K562 (cell line): Measurements from ENCODE around the gene FAM240A. TPM values are rescaled to one million over a fixed set of nuclear protein-coding genes. Genes with fewer than 3 reads are reported as not detected.

ENCODE experiments used
- ATAC-seq: fragments of 200-7000 bp; cut with Tn5 transposase; 3 replicates; pipeline ENCODE4 v1.9.1; 2020; ENCODE audit warnings: moderate library complexity
- BruUV-seq: library from RNA; stranded (reverse); fragments of 400-500 nt; replicated peaks from 2 replicates; lab custom pipeline; 2021; lab: Mats Ljungman, UMichigan
- CTCF ChIA-PET: fragments of 300-600 bp; formaldehyde crosslinking; extraction: SDS; loops from one replicate; lab custom pipeline; 2021; ENCODE audit warnings: low intra/inter-chr PET ratio; lab: Yijun Ruan, JAX
- POLR2A ChIA-PET: fragments of 300-600, 350-650 bp; sonication (Branson Sonifier 250); formaldehyde crosslinking; extraction: SDS; loops from one replicate; lab custom pipeline; 2021; ENCODE audit warnings: antibody characterized with exemption, inconsistent platforms; lab: Yijun Ruan, JAX
- DNase-seq, 4 experiments: peaks; one replicate each; pipeline versions ENCODE4 v3.0.0 to v3.0.0-alpha.2; 2011 to 2018; ENCODE audit warnings: low spot score in 3 of 4, mixed read lengths in 3 of 4; ENCODE audit errors: extremely low read depth in 1 of 4
- FAIRE-seq: peaks from 2 replicates; lab custom pipeline; 2011; peaks lifted over from hg19 to GRCh38; lab: Jason Lieb, UNC
- H2AFZ ChIP-seq: 2 replicates; pipeline ENCODE4 v1.6.0; 2011; ENCODE audit warnings: low read depth, low read length, control low read depth, inconsistent platforms
- H3K27ac ChIP-seq: fragments of 200-600 bp; 3 replicates; pipeline ENCODE4 v1.8.0; 2011; ENCODE audit warnings: low read depth, mild to moderate bottlenecking, control low read depth, inconsistent platforms, low read length, moderate library complexity, mixed read lengths; ENCODE audit errors: extremely low read depth
- H3K27me3 ChIP-seq, 2 experiments: fragments of 300-600 bp in 1 of 2; 2 replicates in 1 of 2; 3 replicates in 1 of 2; pipeline versions ENCODE4 v1.6.0 to v1.8.0; 2011; ENCODE audit warnings: inconsistent platforms in 2 of 2, low read length in 2 of 2, mild to moderate bottlenecking in 1 of 2, mixed read lengths in 1 of 2, moderate library complexity in 1 of 2; ENCODE audit not compliant: control insufficient read depth in 2 of 2, insufficient read depth in 2 of 2
- H3K36me3 ChIP-seq: fragments of 300-600 bp; 3 replicates; pipeline ENCODE4 v1.8.0; 2011; ENCODE audit warnings: mild to moderate bottlenecking, low read length, inconsistent platforms; ENCODE audit not compliant: control insufficient read depth, insufficient read depth
- H3K4me1 ChIP-seq, 2 experiments: fragments of 200-600 bp in 1 of 2; replicated peaks in 1 of 2; 2 replicates in 1 of 2; 3 replicates in 1 of 2; pipeline versions ENCODE4 v1.5.1 to v1.8.0; 2011; ENCODE audit warnings: inconsistent platforms in 2 of 2, low read length in 2 of 2, mild to moderate bottlenecking in 1 of 2, mixed read lengths in 1 of 2, moderate library complexity in 1 of 2; ENCODE audit not compliant: control insufficient read depth in 2 of 2, insufficient read depth in 2 of 2
- H3K4me2 ChIP-seq: 2 replicates; pipeline ENCODE4 v1.6.1; 2011; ENCODE audit warnings: low read length, control low read depth, inconsistent platforms, mixed read lengths; ENCODE audit not compliant: insufficient read depth
- H3K4me3 ChIP-seq: fragments of 200-600 bp; sonication (generic), shearing (Covaris generic); 2 replicates; pipeline ENCODE4 v1.5.1; 2016; ENCODE audit warnings: control low read depth, inconsistent platforms
- H3K79me2 ChIP-seq: fragments of 200-600 bp; 3 replicates; pipeline ENCODE4 v1.8.0; 2011; ENCODE audit warnings: low read length, inconsistent platforms; ENCODE audit not compliant: control insufficient read depth, insufficient read depth
- H3K9ac ChIP-seq, 2 experiments: 2 replicates each; pipeline versions ENCODE4 v1.6.0 to v1.6.1; 2011; ENCODE audit warnings: low read depth in 2 of 2, low read length in 2 of 2, control low read depth in 1 of 2, inconsistent platforms in 1 of 2, mild to moderate bottlenecking in 1 of 2, mixed read lengths in 1 of 2; ENCODE audit not compliant: insufficient read depth in 1 of 2
- H3K9me1 ChIP-seq: one replicate; pipeline ENCODE4 v1.6.0; 2011; ENCODE audit warnings: inconsistent platforms, mild to moderate bottlenecking, low read length, moderate library complexity; ENCODE audit not compliant: control insufficient read depth, insufficient read depth
- H3K9me3 ChIP-seq: replicated peaks from 2 replicates; pipeline ENCODE4 v1.5.1; 2011; ENCODE audit warnings: low read depth, low read length, inconsistent platforms; ENCODE audit not compliant: control insufficient read depth, insufficient read depth
- H4K20me1 ChIP-seq: replicated peaks from 2 replicates; pipeline ENCODE4 v1.6.1; 2011; ENCODE audit warnings: low read length, inconsistent platforms, mixed read lengths; ENCODE audit not compliant: control insufficient read depth, insufficient read depth
- ARID1B ChIP-seq: fragments of 450-650 bp; IDR thresholded peaks from 2 replicates; pipeline ENCODE4 v1.6.1; 2016; ENCODE audit warnings: antibody characterized with exemption, mild to moderate bottlenecking, inconsistent platforms
- MTA2 ChIP-seq: fragments of 450-650 bp; IDR thresholded peaks from 2 replicates; pipeline ENCODE4 v1.6.1; 2016; ENCODE audit warnings: low read depth
- MXI1 ChIP-seq: IDR thresholded peaks from 2 replicates; pipeline ENCODE4 v1.6.1; 2011; ENCODE audit warnings: low read depth, mild to moderate bottlenecking, improper control_type of control experiment, low read length
- SMARCB1 ChIP-seq: IDR thresholded peaks from 2 replicates; pipeline ENCODE4 v1.6.1; 2011; ENCODE audit warnings: improper control_type of control experiment, low read depth; ENCODE audit not compliant: insufficient read length
- ZNF24 ChIP-seq: fragments of 450-650 bp; IDR thresholded peaks from 2 replicates; pipeline ENCODE4 v1.6.1; 2016
- WGBS: fragments of 100-300 bp; shearing (Covaris generic); methylation state at CpG from one replicate; pipeline ENCODE4 v1.1.6; 2016; ENCODE audit warnings: low coverage, mixed read lengths; ENCODE audit not compliant: insufficient coverage; ENCODE audit errors: missing lambda C conversion rate; 5-methylcytosine and 5-hydroxymethylcytosine counted together
- in situ Hi-C: fragments of 300-500 bp; cut with MboI; formaldehyde crosslinking; loops from 4 replicates; pipeline ENCODE4 v1.15.0; 2018; ENCODE audit warnings: inconsistent platforms, mixed read lengths
- intact Hi-C: fragments of 100-400 bp; cut with micrococcal nuclease; formaldehyde crosslinking; loops from 2 replicates; pipeline ENCODE4 v1.14.2; 2022
- polyA plus RNA-seq, 8 experiments: library from polyadenylated mRNA; depleted of rRNA in 4 of 8; stranded (reverse) in 5 of 8; unstranded in 3 of 8; fragments of >200 nt; fragmentation: Nextera tagmentation in 2 of 8; fragmentation: Illumina TruSeq in 1 of 8; extraction: Ambion mirVana in 2 of 8; extraction: Trizol in 1 of 8; gene quantifications; 2 replicates each; pipeline versions ENCODE4 v1.2.1 to v1.2.3, GENCODE V29; 2011 to 2014; ENCODE audit warnings: inconsistent platforms in 1 of 8, missing spikeins in 1 of 8
- total RNA-seq, 7 experiments: library from RNA; depleted of rRNA in 6 of 7; stranded (reverse); fragments of >200 nt in 6 of 7; fragmentation: Illumina TruSeq in 2 of 7; extraction: Trizol in 2 of 7; gene quantifications; 2 replicates each; pipeline versions ENCODE4 v1.2.1 to v1.2.3, GENCODE V29; 2011 to 2021; ENCODE audit warnings: low replicate concordance in 1 of 7

FAM240A gene
- total and polyA plus RNA-seq, 9 of the 15 experiments (the other 6 are each of a cell fraction or from before 2014, with no cell fraction given): not detected

GRCh38 chr3:46627078-46627477, 14.8 kb downstream of the FAM240A start:
- H3K9me3 ChIP-seq: no peaks in the 10 kb centered on the region
- ChIA-PET CTCF (no interaction called here), POLR2A (interaction anchor here (0.6 to 1.5 kb wide), 4 partner anchors 13 to 397 kb away, joined by 3 to 5 read pairs (median 3); no protein-coding TSS in a partner anchor)
- WGBS: 0% methylated on average over 1 of the region's 1 CpG
- H3K9ac ChIP-seq: no peak overlapping the region
- no peaks in the 10 kb centered on the region for H3K9me1 ChIP-seq
- no peak for DNase-seq
- H3K27ac ChIP-seq: no peak overlapping the region
- no peaks in the 10 kb centered on the region for H3K79me2 ChIP-seq
- intact Hi-C loops (no loop called here), in situ Hi-C loops (no loop called here)
- H3K27me3 ChIP-seq: peaks cover 7 to 20% of the 10 kb centered on the region in 2 experiments; a peak in 4 of 5 replicates
- H2AFZ ChIP-seq: no peak overlapping the region
- H3K4me2 ChIP-seq: no peak overlapping the region
- H3K36me3 ChIP-seq: no peaks in the 10 kb centered on the region
- ATAC-seq: no peak
- no peak for FAIRE-seq
- H4K20me1 ChIP-seq: no peaks in the 10 kb centered on the region
- peaks cover 4 to 8% of the 10 kb centered on the region in 2 experiments; a peak in 3 of 5 replicates for H3K4me1 ChIP-seq
- H3K4me3 ChIP-seq: no peak overlapping the region
- no TSS peak for BruUV-seq
- TF ChIP-seq ARID1B: no peak
- no peak for TF ChIP-seq ZNF24
- TF ChIP-seq SMARCB1: no peak
- TF ChIP-seq MTA2: no peak

GRCh38 chr3:46628901-46629369, 16.6 kb downstream of the FAM240A start:
- no TSS peak for BruUV-seq
- ATAC-seq: no peak
- intact Hi-C loops (no loop called here), in situ Hi-C loops (no loop called here)
- Histone ChIP-seq H3K9ac (peak overlapping the region in 1 of 2 experiments; percentile 1; a peak in 1 of 4 replicates), H2AFZ (peak overlapping the region; percentile 96), H3K79me2 (no peaks in the 10 kb centered on the region), H3K9me3 (no peaks in the 10 kb centered on the region), H3K4me3 (no peak overlapping the region), H3K4me1 (peaks cover 4 to 8% of the 10 kb centered on the region in 2 experiments; a peak in 3 of 5 replicates), H4K20me1 (no peaks in the 10 kb centered on the region), H3K27ac (no peak overlapping the region), H3K27me3 (peaks cover 5 to 30% of the 10 kb centered on the region in 2 experiments; a peak in 3 of 5 replicates), H3K36me3 (no peaks in the 10 kb centered on the region), H3K4me2 (no peak overlapping the region), H3K9me1 (no peaks in the 10 kb centered on the region)
- no peak for TF ChIP-seq MXI1
- no peak for FAIRE-seq
- ChIA-PET CTCF (interaction anchor here (0.6 to 6.1 kb wide), 2 partner anchors 141 to 414 kb away, joined by 3 to 100 read pairs; no protein-coding TSS in a partner anchor), POLR2A (interaction anchor here (1.2 kb wide), 1 partner anchor 166 kb away, joined by 4 read pairs; no protein-coding TSS in a partner anchor)
- WGBS: 49% methylated on average over 10 of the region's 10 CpGs
- no peak for DNase-seq
